Measurements from ENCODE around the gene ORM1. TPM values are rescaled to one million over a fixed set of nuclear protein-coding genes. Genes with fewer than 3 reads are reported as not detected.

Gene ORM1
- total RNA-seq, 1 experiment from 2014 or later = not detected

GRCh38 chr9:114344188-114344566 lies 21.3 kb downstream of the ORM1 start:
- Histone ChIP-seq H3K4me1 (ENCODE audit: low read length) (peaks cover 2% of the 10 kb centered on the region), H3K4me2 (ENCODE audit: low read depth, low read length, poor library complexity, severe bottlenecking) (no peak overlapping the region), H3K27me3 (ENCODE audit: low read length) (no peaks in the 10 kb centered on the region), H2AFZ (ENCODE audit: low read length) (no peak overlapping the region), H4K20me1 (ENCODE audit: insufficient read depth, low read depth, low read length) (peaks cover 7% of the 10 kb centered on the region; the same call in 1 of the 2 replicates), H3K79me2 (ENCODE audit: low read length) (no peaks in the 10 kb centered on the region), H3K9me3 (ENCODE audit: low read length) (no peaks in the 10 kb centered on the region), H3K36me3 (ENCODE audit: insufficient read depth, low read length) (peaks cover 56% of the 10 kb centered on the region), H3K9me2 (replicated peaks; ENCODE audit: insufficient read depth, low read length) (no peaks in the 10 kb centered on the region), H3K4me3 (ENCODE audit: low read length) (no peak overlapping the region), H3K9ac (ENCODE audit: low read length) (no peak overlapping the region), H3K27ac (ENCODE audit: low read length) (no peak overlapping the region)
- DNase-seq = no peak

DNA sequence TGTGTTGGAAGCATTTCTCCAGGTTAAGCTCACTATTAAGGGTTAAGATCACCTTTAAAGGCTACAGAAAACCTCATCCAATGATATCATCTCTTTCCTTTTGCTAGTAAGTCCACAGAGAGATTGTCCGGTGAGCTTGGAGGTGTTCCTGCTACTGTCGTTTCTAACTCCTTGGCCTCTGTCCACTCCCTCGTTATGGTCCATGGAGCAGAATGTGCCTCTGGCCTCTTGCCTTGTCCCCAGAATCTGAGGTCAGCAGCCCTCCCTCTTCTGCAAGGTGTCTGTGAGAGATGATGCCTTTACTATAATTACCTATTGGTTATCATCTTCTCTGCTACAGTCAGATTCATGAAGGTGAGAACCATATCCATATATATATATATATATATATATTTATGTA lies 21.8 kb downstream of the ORM1 start:
- Histone ChIP-seq H3K36me3 (ENCODE audit: insufficient read depth, low read length) (peaks cover 55% of the 10 kb centered on the region), H3K9me2 (replicated peaks; ENCODE audit: insufficient read depth, low read length) (no peaks in the 10 kb centered on the region), H3K79me2 (ENCODE audit: low read length) (no peaks in the 10 kb centered on the region), H3K9me3 (ENCODE audit: low read length) (no peaks in the 10 kb centered on the region), H3K27me3 (ENCODE audit: low read length) (no peaks in the 10 kb centered on the region), H3K4me3 (ENCODE audit: low read length) (no peak overlapping the region), H3K4me1 (ENCODE audit: low read length) (peaks cover 7% of the 10 kb centered on the region), H3K27ac (ENCODE audit: low read length) (no peak overlapping the region), H4K20me1 (ENCODE audit: insufficient read depth, low read depth, low read length) (peaks cover 7% of the 10 kb centered on the region; the same call in 1 of the 2 replicates), H2AFZ (ENCODE audit: low read length) (no peak overlapping the region), H3K9ac (ENCODE audit: low read length) (no peak overlapping the region), H3K4me2 (ENCODE audit: low read depth, low read length, poor library complexity, severe bottlenecking) (no peak overlapping the region)
- no peak for DNase-seq

- peaks cover 7% of the 10 kb centered on the region; the same call in 1 of the 2 replicates for H4K20me1 ChIP-seq (ENCODE audit: insufficient read depth, low read depth, low read length)
- no peaks in the 10 kb centered on the region for H3K79me2 ChIP-seq (ENCODE audit: low read length)
- no peak overlapping the region for H3K9ac ChIP-seq (ENCODE audit: low read length)
- H3K36me3 ChIP-seq (ENCODE audit: insufficient read depth, low read length) = peaks cover 60% of the 10 kb centered on the region
- no peaks in the 10 kb centered on the region for H3K9me2 ChIP-seq (replicated peaks; ENCODE audit: insufficient read depth, low read length)
- H3K4me3 ChIP-seq (ENCODE audit: low read length) = no peak overlapping the region
- H3K27ac ChIP-seq (ENCODE audit: low read length) = no peak overlapping the region
- H2AFZ ChIP-seq (ENCODE audit: low read length) = no peak overlapping the region
- H3K9me3 ChIP-seq (ENCODE audit: low read length) = no peaks in the 10 kb centered on the region
- DNase-seq = no peak
- no peaks in the 10 kb centered on the region for H3K27me3 ChIP-seq (ENCODE audit: low read length)
- no peak overlapping the region for H3K4me2 ChIP-seq (ENCODE audit: low read depth, low read length, poor library complexity, severe bottlenecking)
- peaks cover 12% of the 10 kb centered on the region for H3K4me1 ChIP-seq (ENCODE audit: low read length)
Measured at GRCh38 chr9:114345493-114346065, 22.7 kb downstream of the ORM1 start.

GRCh38 chr9:114346146-114346545 lies 23.2 kb downstream of the ORM1 start:
- no peaks in the 10 kb centered on the region for H3K27me3 ChIP-seq (ENCODE audit: low read length)
- no peaks in the 10 kb centered on the region for H3K79me2 ChIP-seq (ENCODE audit: low read length)
- no peaks in the 10 kb centered on the region for H3K9me3 ChIP-seq (ENCODE audit: low read length)
- H2AFZ ChIP-seq (ENCODE audit: low read length) = no peak overlapping the region
- no peak overlapping the region for H3K27ac ChIP-seq (ENCODE audit: low read length)
- no peak for DNase-seq
- H3K4me2 ChIP-seq (ENCODE audit: low read depth, low read length, poor library complexity, severe bottlenecking) = no peak overlapping the region
- peaks cover 12% of the 10 kb centered on the region for H3K4me1 ChIP-seq (ENCODE audit: low read length)
- H3K9ac ChIP-seq (ENCODE audit: low read length) = no peak overlapping the region
- H4K20me1 ChIP-seq (ENCODE audit: insufficient read depth, low read depth, low read length) = peaks cover 7% of the 10 kb centered on the region; the same call in 1 of the 2 replicates
- peaks cover 58% of the 10 kb centered on the region for H3K36me3 ChIP-seq (ENCODE audit: insufficient read depth, low read length)
- H3K4me3 ChIP-seq (ENCODE audit: low read length) = no peak overlapping the region
- H3K9me2 ChIP-seq (replicated peaks; ENCODE audit: insufficient read depth, low read length) = no peaks in the 10 kb centered on the region

GRCh38 chr9:114347675-114348074 lies 24.8 kb downstream of the ORM1 start:
- Histone ChIP-seq H3K79me2 (ENCODE audit: low read length) (no peaks in the 10 kb centered on the region), H3K4me2 (ENCODE audit: low read depth, low read length, poor library complexity, severe bottlenecking) (no peak overlapping the region), H3K27me3 (ENCODE audit: low read length) (no peaks in the 10 kb centered on the region), H3K9ac (ENCODE audit: low read length) (no peak overlapping the region), H3K4me3 (ENCODE audit: low read length) (no peak overlapping the region), H3K9me3 (ENCODE audit: low read length) (no peaks in the 10 kb centered on the region), H3K9me2 (replicated peaks; ENCODE audit: insufficient read depth, low read length) (no peaks in the 10 kb centered on the region), H3K27ac (ENCODE audit: low read length) (no peak overlapping the region), H4K20me1 (ENCODE audit: insufficient read depth, low read depth, low read length) (peaks cover 7% of the 10 kb centered on the region; the same call in 1 of the 2 replicates), H3K36me3 (ENCODE audit: insufficient read depth, low read length) (peaks cover 57% of the 10 kb centered on the region), H3K4me1 (ENCODE audit: low read length) (peaks cover 12% of the 10 kb centered on the region), H2AFZ (ENCODE audit: low read length) (no peak overlapping the region)
- DNase-seq = no peak

DNA sequence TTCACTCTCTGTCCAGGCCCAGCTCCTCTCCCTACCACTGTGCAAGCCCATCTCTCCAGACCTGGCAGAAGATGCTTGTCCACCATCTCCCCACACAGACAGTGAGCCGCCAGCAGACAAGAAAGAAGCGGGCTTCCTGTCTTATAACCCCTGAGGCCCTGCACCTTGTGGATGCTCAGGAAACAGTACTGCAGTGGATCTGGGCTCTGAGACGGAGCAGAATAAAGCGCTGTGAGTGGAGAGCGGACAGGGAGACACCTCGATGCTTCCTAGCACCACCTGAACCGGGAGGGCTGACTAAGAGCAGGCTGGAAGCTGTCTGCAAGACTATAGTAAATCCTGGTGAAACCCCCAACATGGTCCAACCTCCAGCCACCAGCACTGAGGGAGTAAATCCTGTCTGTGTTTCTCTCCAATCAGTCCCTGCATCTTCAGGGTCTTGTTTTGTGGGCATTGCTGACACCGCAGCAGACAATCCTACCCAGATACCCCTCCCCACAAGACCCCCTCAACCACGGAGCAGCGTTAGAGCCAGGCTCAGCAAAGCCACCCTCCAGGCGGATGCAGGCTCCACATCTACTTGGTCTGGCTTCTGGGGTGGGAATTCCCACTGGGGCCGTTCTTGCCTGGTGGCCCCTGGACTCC lies 25.5 kb downstream of the ORM1 start:
- no peaks in the 10 kb centered on the region for H3K9me3 ChIP-seq (ENCODE audit: low read length)
- H2AFZ ChIP-seq (ENCODE audit: low read length) = no peak overlapping the region
- no peak overlapping the region for H3K4me2 ChIP-seq (ENCODE audit: low read depth, low read length, poor library complexity, severe bottlenecking)
- H3K4me3 ChIP-seq (ENCODE audit: low read length) = no peak overlapping the region
- H3K79me2 ChIP-seq (ENCODE audit: low read length) = no peaks in the 10 kb centered on the region
- H3K36me3 ChIP-seq (ENCODE audit: insufficient read depth, low read length) = peaks cover 54% of the 10 kb centered on the region
- H3K27ac ChIP-seq (ENCODE audit: low read length) = peak overlapping the region; percentile 23; the same call in 1 of the 2 replicates
- no peak for DNase-seq
- H3K9ac ChIP-seq (ENCODE audit: low read length) = no peak overlapping the region
- H3K9me2 ChIP-seq (replicated peaks; ENCODE audit: insufficient read depth, low read length) = no peaks in the 10 kb centered on the region
- peaks cover 12% of the 10 kb centered on the region for H3K4me1 ChIP-seq (ENCODE audit: low read length)
- no peaks in the 10 kb centered on the region for H3K27me3 ChIP-seq (ENCODE audit: low read length)
- H4K20me1 ChIP-seq (ENCODE audit: insufficient read depth, low read depth, low read length) = 0 out of 2 replicates have a peak, but pooled peaks cover 1% of the 10 kb centered on the region

GRCh38 chr9:114348906-114349482 lies 26.1 kb downstream of the ORM1 start:
- Histone ChIP-seq H3K27me3 (ENCODE audit: low read length) (no peaks in the 10 kb centered on the region), H3K27ac (ENCODE audit: low read length) (peak overlapping the region; percentile 62; the same call in 1 of the 2 replicates), H3K9me3 (ENCODE audit: low read length) (no peaks in the 10 kb centered on the region), H3K4me3 (ENCODE audit: low read length) (no peak overlapping the region), H3K79me2 (ENCODE audit: low read length) (no peaks in the 10 kb centered on the region), H3K36me3 (ENCODE audit: insufficient read depth, low read length) (peaks cover 52% of the 10 kb centered on the region), H3K9ac (ENCODE audit: low read length) (peak overlapping the region; percentile 27; the same call in 1 of the 2 replicates), H3K4me1 (ENCODE audit: low read length) (peaks cover 12% of the 10 kb centered on the region), H2AFZ (ENCODE audit: low read length) (no peak overlapping the region), H3K9me2 (replicated peaks; ENCODE audit: insufficient read depth, low read length) (no peaks in the 10 kb centered on the region), H3K4me2 (ENCODE audit: low read depth, low read length, poor library complexity, severe bottlenecking) (no peak overlapping the region), H4K20me1 (ENCODE audit: insufficient read depth, low read depth, low read length) (no peaks in the 10 kb centered on the region)
- peak; percentile 73 for DNase-seq

- no peaks in the 10 kb centered on the region for H3K79me2 ChIP-seq (ENCODE audit: low read length)
- H4K20me1 ChIP-seq (ENCODE audit: insufficient read depth, low read depth, low read length) = no peaks in the 10 kb centered on the region
- H3K4me1 ChIP-seq (ENCODE audit: low read length) = peaks cover 12% of the 10 kb centered on the region
- H3K27me3 ChIP-seq (ENCODE audit: low read length) = no peaks in the 10 kb centered on the region
- H3K9ac ChIP-seq (ENCODE audit: low read length) = peak overlapping the region; percentile 27; the same call in 1 of the 2 replicates
- no peak overlapping the region for H3K4me2 ChIP-seq (ENCODE audit: low read depth, low read length, poor library complexity, severe bottlenecking)
- peaks cover 54% of the 10 kb centered on the region for H3K36me3 ChIP-seq (ENCODE audit: insufficient read depth, low read length)
- H3K9me2 ChIP-seq (replicated peaks; ENCODE audit: insufficient read depth, low read length) = no peaks in the 10 kb centered on the region
- H3K27ac ChIP-seq (ENCODE audit: low read length) = peak overlapping the region; percentile 62; the same call in 1 of the 2 replicates
- H3K4me3 ChIP-seq (ENCODE audit: low read length) = no peak overlapping the region
- H2AFZ ChIP-seq (ENCODE audit: low read length) = no peak overlapping the region
- H3K9me3 ChIP-seq (ENCODE audit: low read length) = no peaks in the 10 kb centered on the region
- no peak for DNase-seq
Measured at GRCh38 chr9:114349713-114350480, 27.0 kb downstream of the ORM1 start.
